Vagina (tissue), 2 donors: ENCODE measurements around the gene RNU5D-1.

ENCODE experiments used
- CTCF ChIP-seq, 3 experiments: fragments of 450-650 bp in 2 of 3; fragments of 200-600 bp in 1 of 3; sonication (generic) in 1 of 3; IDR thresholded peaks; one replicate each; pipeline ENCODE4 v1.5.1; 2017 to 2019; ENCODE audit warnings: antibody characterized with exemption in 3 of 3, mild to moderate bottlenecking in 2 of 3, moderate library complexity in 2 of 3
- POLR2AphosphoS5 ChIP-seq, 2 donors: sonication (generic); formaldehyde crosslinking; IDR thresholded peaks; one replicate each; pipeline ENCODE4 v1.9.0; 2017; ENCODE audit warnings: antibody characterized with exemption in 2 of 2, mild to moderate bottlenecking in 2 of 2, low read depth in 1 of 2; ENCODE audit not compliant: insufficient read depth in 1 of 2

GRCh38 chr1:44733365-44733764 is 2.4 kb upstream of the RNU5D-1 start:
- TF ChIP-seq CTCF (IDR thresholded peaks at IDR 0.05), result no peak
- TF ChIP-seq POLR2AphosphoS5 (IDR thresholded peaks at IDR 0.05; ENCODE audit: insufficient read depth in 1 of 2, low read depth in 1 of 2), result no peak
